ENCODE data around the gene ULK4. TPM values are rescaled to one million over a fixed set of nuclear protein-coding genes. Genes with fewer than 3 reads are reported as not detected.

ULK4 gene
- total and polyA plus RNA-seq, 12 donors = 1.6 to 24.5 (median 6.9) TPM

- H3K27me3 ChIP-seq = no peaks in the 10 kb centered on the region
- no peak overlapping the region for H3K27ac ChIP-seq
- intact Hi-C loops (cut with DNase I) = no loop called here
- H3K36me3 ChIP-seq (replicated peaks in 1 of 2) = no peaks in the 10 kb centered on the region
- no peak for TF ChIP-seq CTCF (IDR thresholded peaks at IDR 0.05)
- TF ChIP-seq POLR2A (IDR thresholded peaks at IDR 0.05) = no peak
- no peak overlapping the region for H3K4me3 ChIP-seq
- DNase-seq = no peak
- WGBS, 4 donors = 43 to 89% (median 82%) methylated on average over 1 of the region's 1 CpG
- no peaks in the 10 kb centered on the region for H3K4me1 ChIP-seq (replicated peaks in 1 of 2)
- no peaks in the 10 kb centered on the region for H3K9me3 ChIP-seq (replicated peaks in 1 of 3)
These were observed 362.8 kb downstream of the ULK4 start for GRCh38 chr3:41599127-41599484.

- no peak for DNase-seq
- 73 to 84% (median 80%) methylated on average over 8 of the region's 8 CpGs for WGBS, 4 donors
- Histone ChIP-seq H3K27me3 (no peaks in the 10 kb centered on the region), H3K4me1 (replicated peaks in 1 of 2) (no peaks in the 10 kb centered on the region), H3K36me3 (replicated peaks in 1 of 2) (no peaks in the 10 kb centered on the region), H3K9me3 (replicated peaks in 1 of 3) (no peaks in the 10 kb centered on the region), H3K27ac (no peak overlapping the region), H3K4me3 (no peak overlapping the region)
- intact Hi-C loops (cut with DNase I) = no loop called here
- TF ChIP-seq POLR2A (IDR thresholded peaks at IDR 0.05) = no peak
- no peak for TF ChIP-seq CTCF (IDR thresholded peaks at IDR 0.05)
These were observed 363.3 kb downstream of the ULK4 start for GRCh38 chr3:41598402-41599126.

GRCh38 chr3:41593774-41594173, 368.1 kb downstream of the ULK4 start:
- 77 to 88% (median 84%) methylated on average over 5 of the region's 5 CpGs for WGBS, 4 donors
- intact Hi-C loops (cut with DNase I) = no loop called here
- H3K36me3 ChIP-seq (replicated peaks in 1 of 2) = no peaks in the 10 kb centered on the region
- peaks cover 0 to 3% (median 0%) of the 10 kb centered on the region in 3 donors for H3K9me3 ChIP-seq (replicated peaks in 1 of 3)
- peaks cover 0 to 3% of the 10 kb centered on the region in 2 donors for H3K4me1 ChIP-seq (replicated peaks in 1 of 2)
- no peak overlapping the region for H3K4me3 ChIP-seq
- no peaks in the 10 kb centered on the region for H3K27me3 ChIP-seq
- no peak for DNase-seq
- no peak overlapping the region for H3K27ac ChIP-seq
- TF ChIP-seq POLR2A (IDR thresholded peaks at IDR 0.05) (no peak), CTCF (IDR thresholded peaks at IDR 0.05) (no peak)

GRCh38 chr3:41592753-41593510, 369.0 kb downstream of the ULK4 start:
- TF ChIP-seq CTCF (IDR thresholded peaks at IDR 0.05) (no peak), POLR2A (IDR thresholded peaks at IDR 0.05) (no peak)
- no peak for DNase-seq
- intact Hi-C loops (cut with DNase I) = no loop called here
- H3K4me1 ChIP-seq (replicated peaks in 1 of 2) = peaks cover 0 to 3% of the 10 kb centered on the region in 2 donors
- no peak overlapping the region for H3K4me3 ChIP-seq
- peaks cover 0 to 3% (median 0%) of the 10 kb centered on the region in 3 donors for H3K9me3 ChIP-seq (replicated peaks in 1 of 3)
- 45 to 55% (median 53%) methylated on average over 2 of the region's 2 CpGs for WGBS, 4 donors
- no peaks in the 10 kb centered on the region for H3K27me3 ChIP-seq
- no peak overlapping the region for H3K27ac ChIP-seq
- H3K36me3 ChIP-seq (replicated peaks in 1 of 2) = no peaks in the 10 kb centered on the region
